ENCODE measurements around the gene STX2.
"Not testable (repeated sequence)": the region's sequence is repeated elsewhere in the genome, so short reads cannot be mapped to it uniquely, and the experiment has no call there.

GRCh38 chr12:130875708-130876107, 36.7 kb upstream of the STX2 start:
- not testable (repeated sequence) for TF ChIP-seq CTCF (IDR thresholded peaks at IDR 0.05; ENCODE audit: low read length); EZH2phosphoT487 (IDR thresholded peaks at IDR 0.05; ENCODE audit: low read length); EZH2 (optimal IDR thresholded peaks at IDR 0.05; ENCODE audit: low read depth, low read length)
